22Rv1 (cell line): Measurements from ENCODE around the gene PBX3.

Source experiments
- CTCF ChIP-seq: fragments of 450-650 bp; IDR thresholded peaks from 2 replicates; pipeline ENCODE4 v1.5.1; 2017; ENCODE audit warnings: mild to moderate bottlenecking
- ZFX ChIP-seq: fragments of 450-650 bp; IDR thresholded peaks from 2 replicates; pipeline ENCODE4 v1.6.1; 2017; ENCODE audit warnings: antibody characterized with exemption, borderline replicate concordance

DNA sequence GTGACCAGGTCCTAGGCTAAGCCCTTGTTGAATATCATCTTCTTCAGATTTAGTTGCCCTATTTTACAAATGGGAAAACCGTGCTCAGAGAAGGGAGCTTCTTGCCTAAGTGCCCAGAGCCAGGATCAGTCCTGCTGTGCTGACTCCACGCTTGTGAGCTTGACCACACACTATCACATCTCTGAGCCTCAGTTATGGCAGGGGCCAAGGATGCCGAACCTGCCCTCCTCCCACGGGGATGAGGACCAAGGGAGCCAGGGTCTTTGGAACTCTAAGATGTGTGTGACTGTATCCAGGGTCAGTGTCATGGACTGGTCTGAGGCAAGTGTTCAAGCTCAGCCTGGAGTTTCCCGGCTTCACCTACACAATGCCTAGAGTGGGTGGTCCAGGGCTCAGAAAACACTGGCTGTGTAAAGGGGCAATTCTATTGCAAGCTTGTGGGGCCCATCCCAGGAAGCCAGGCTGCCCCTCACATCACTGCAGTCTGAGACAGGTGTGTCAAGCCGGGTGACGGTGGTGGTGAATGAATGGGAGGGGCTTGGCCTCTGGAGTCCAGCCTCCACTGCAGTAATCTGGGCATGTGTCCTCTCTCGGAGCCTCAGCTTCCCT, 235.7 kb downstream of the PBX3 start:
- TF ChIP-seq CTCF (no peak), ZFX (no peak)
